GM19193 (cell line): ENCODE measurements around the gene ELF4.

ENCODE experiments used
- POLR2A ChIP-seq: IDR thresholded peaks from 4 replicates; pipeline ENCODE4 v1.6.1; 2011; ENCODE audit not compliant: insufficient read depth, insufficient read length; ENCODE audit errors: extremely low read depth

ELF4 gene

DNA sequence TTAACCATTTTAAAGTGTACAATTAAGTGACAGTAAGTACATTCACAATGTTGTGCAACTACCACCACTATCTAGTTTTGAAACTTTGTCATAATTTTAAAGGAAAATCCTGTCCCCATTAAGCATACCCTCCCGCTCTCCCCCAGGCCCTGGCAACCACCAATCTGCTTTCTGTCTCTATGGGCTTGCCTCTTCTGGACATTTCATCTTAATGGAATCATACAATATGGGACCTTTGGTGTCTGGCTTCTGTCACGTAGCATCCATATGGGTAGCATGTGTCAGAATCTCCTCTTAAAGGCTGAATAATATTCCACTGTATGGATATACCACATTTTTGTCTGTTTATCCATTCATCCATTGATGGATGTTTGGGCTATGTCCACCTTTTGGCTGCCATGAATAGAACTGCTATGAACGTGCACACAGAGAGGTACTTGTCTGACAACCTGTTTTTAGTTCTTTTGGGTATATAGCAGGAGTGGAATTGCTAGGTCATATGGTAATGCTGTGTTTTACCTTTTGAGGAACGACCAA is 61.5 kb downstream of the ELF4 start:
- no peak for TF ChIP-seq POLR2A

GRCh38 chrX:130047416-130047815 is 62.9 kb downstream of the ELF4 start:
- no peak for TF ChIP-seq POLR2A

DNA sequence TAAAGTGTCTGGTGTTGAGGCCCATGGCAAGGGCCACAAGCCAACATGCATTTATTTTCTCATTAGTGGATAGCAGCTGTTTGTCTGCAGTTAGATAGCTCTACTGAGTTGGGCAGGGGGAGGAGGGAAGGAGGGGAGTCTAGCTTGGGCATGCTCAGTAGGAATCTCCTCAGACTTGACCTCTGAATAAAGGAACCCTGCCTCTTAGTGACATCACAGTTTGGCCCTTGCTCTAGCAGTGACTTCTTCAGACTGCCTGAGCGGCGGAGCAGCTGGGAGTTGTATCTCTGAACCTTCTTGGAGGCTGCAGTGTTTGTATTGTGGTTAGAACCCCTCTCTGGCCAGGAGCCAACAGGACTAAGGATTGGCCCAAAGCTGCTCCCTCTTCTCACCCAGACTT is 70.5 kb downstream of the ELF4 start:
- no peak for TF ChIP-seq POLR2A

GRCh38 chrX:130034178-130034577 is 76.1 kb downstream of the ELF4 start:
- no peak for TF ChIP-seq POLR2A

- no peak for TF ChIP-seq POLR2A
These were observed 77.7 kb downstream of the ELF4 start for GRCh38 chrX:130032552-130032951.

- TF ChIP-seq POLR2A, result no peak
These were observed 79.5 kb downstream of the ELF4 start for GRCh38 chrX:130030826-130031225.

GRCh38 chrX:130028196-130028595 is 82.1 kb downstream of the ELF4 start:
- no peak for TF ChIP-seq POLR2A

DNA sequence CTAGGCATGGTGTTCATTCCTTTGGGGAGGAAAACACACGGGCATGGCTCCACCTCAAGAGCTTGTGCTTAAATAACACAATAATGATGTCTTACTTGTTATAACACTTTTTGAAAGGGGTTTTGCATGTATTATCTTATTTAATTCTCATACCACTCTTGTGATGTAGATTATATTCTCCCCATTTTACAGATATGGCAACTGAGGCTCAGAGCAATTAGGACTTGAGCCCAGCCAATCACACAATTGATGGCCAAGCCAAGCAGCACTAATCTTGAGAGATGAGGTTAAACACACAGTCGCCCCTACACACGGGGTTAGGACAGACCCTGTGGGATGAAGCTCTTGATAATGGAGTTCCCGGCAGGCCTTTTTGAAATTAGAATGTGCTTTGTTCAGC is 82.7 kb downstream of the ELF4 start:
- no peak for TF ChIP-seq POLR2A

DNA sequence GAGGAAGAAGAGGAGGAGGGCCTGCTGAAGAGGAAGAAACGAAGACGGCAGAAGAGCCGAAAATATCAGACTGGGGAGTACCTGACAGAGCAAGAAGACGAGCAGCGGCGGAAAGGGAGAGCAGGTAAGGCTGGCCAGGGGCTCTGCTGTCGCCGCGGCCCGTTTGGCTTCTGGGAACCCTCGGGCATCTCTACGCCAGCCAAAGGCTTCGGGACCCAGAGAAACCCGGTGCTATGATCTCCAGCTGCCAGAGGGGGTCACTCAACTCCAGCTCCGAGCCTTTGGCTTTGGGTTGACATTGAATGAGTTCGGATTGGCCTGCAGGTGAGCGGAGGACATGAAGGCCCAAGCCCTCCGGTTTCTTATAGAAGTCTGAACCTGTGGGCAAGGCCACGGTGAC is 85.0 kb downstream of the ELF4 start:
- no peak for TF ChIP-seq POLR2A

- no peak for TF ChIP-seq POLR2A
These were observed 86.2 kb downstream of the ELF4 start for GRCh38 chrX:130024127-130024526.

GRCh38 chrX:130020661-130021324 is 89.5 kb downstream of the ELF4 start:
- no peak for TF ChIP-seq POLR2A

DNA sequence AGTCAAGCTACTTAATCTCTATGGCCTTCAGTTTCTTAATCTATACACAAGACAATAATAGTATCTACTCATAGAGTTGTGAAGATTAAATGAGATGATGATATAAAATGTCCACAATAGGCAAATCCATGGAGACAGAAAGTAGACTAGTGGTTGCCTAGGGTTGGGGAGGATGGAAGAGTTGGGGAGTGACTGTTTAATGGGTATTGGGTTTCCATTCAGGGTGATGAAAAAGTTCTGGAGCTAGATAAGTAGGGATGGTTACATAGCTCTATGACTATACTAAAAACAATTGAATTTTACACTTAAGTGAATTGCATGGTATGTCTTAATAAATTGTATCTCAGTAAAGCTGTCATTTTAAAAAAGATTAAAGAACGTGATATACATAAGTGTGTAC is 92.2 kb downstream of the ELF4 start:
- TF ChIP-seq POLR2A, result no peak

- no peak for TF ChIP-seq POLR2A
These were observed 95.1 kb downstream of the ELF4 start for GRCh38 chrX:130015181-130015580.
